Endothelial cell of umbilical vein (primary cell): Measurements from ENCODE around the gene GABRA6. TPM values are rescaled to one million over a fixed set of nuclear protein-coding genes. Genes with fewer than 3 reads are reported as not detected.
"Not testable (repeated sequence)": the region's sequence is repeated elsewhere in the genome, so short reads cannot be mapped to it uniquely, and the experiment has no call there.

Experiments used
- BruUV-seq: library from RNA; stranded (reverse); fragments of 400-500 nt; replicated peaks from 2 replicates; lab custom pipeline; 2021; lab: Mats Ljungman, UMichigan
- CTCF ChIA-PET: fragments of 300-600, 350-600 bp; sonication (Branson Sonifier 250); formaldehyde crosslinking; loops from one replicate; lab custom pipeline; 2021; ENCODE audit warnings: antibody characterized with exemption, inconsistent platforms; lab: Charles Lee
- POLR2A ChIA-PET: fragments of 300-600, 350-600 bp; sonication (Branson Sonifier 250); formaldehyde crosslinking; loops from one replicate; lab custom pipeline; 2021; ENCODE audit warnings: antibody characterized with exemption, inconsistent platforms; lab: Charles Lee
- DNase-seq: peaks from one replicate; pipeline ENCODE4 v3.0.0-alpha.2; 2011; ENCODE audit warnings: low read depth, low spot score
- FAIRE-seq: peaks from 2 replicates; lab custom pipeline; 2011; peaks lifted over from hg19 to GRCh38; lab: Jason Lieb, UNC
- H2AFZ ChIP-seq: 2 replicates; pipeline ENCODE4 v1.6.0; 2012; ENCODE audit warnings: low read depth, low read length, control low read depth, inconsistent platforms
- H3K27ac ChIP-seq: 2 replicates; pipeline ENCODE4 v1.5.1; 2011; ENCODE audit warnings: low read depth, mild to moderate bottlenecking, control low read depth, low read length, moderate library complexity; ENCODE audit not compliant: insufficient read depth
- H3K27me3 ChIP-seq, 2 experiments: 2 replicates each; pipeline versions ENCODE4 v1.6.0 to v1.6.1; 2011; ENCODE audit warnings: low read length in 2 of 2, mixed read lengths in 1 of 2; ENCODE audit not compliant: control insufficient read depth in 2 of 2, insufficient read depth in 2 of 2
- H3K36me3 ChIP-seq, 2 experiments: 2 replicates in 1 of 2; 3 replicates in 1 of 2; pipeline ENCODE4 v1.5.1; 2011; ENCODE audit warnings: low read length in 2 of 2, mild to moderate bottlenecking in 1 of 2, moderate library complexity in 1 of 2; ENCODE audit not compliant: control insufficient read depth in 2 of 2, insufficient read depth in 2 of 2; ENCODE audit errors: extremely low read depth in 1 of 2
- H3K4me1 ChIP-seq: 3 replicates; pipeline ENCODE4 v1.5.1; 2011; ENCODE audit warnings: mild to moderate bottlenecking, low read length; ENCODE audit not compliant: control insufficient read depth, insufficient read depth; ENCODE audit errors: extremely low read depth
- H3K4me2 ChIP-seq: 2 replicates; pipeline ENCODE4 v1.6.1; 2011; ENCODE audit warnings: low read length, control low read depth, mixed read lengths; ENCODE audit not compliant: insufficient read depth
- H3K4me3 ChIP-seq, 3 experiments: fragments of 200-600 bp in 1 of 3; sonication (generic), shearing (Covaris generic) in 1 of 3; replicated peaks in 1 of 3; 2 replicates each; pipeline ENCODE4 v1.5.1; 2011 to 2016; ENCODE audit warnings: control low read depth in 3 of 3, low read length in 3 of 3, mild to moderate bottlenecking in 2 of 3, inconsistent platforms in 1 of 3, low read depth in 1 of 3, moderate library complexity in 1 of 3; ENCODE audit not compliant: insufficient read depth in 1 of 3
- H3K79me2 ChIP-seq: 2 replicates; pipeline ENCODE4 v1.6.0; 2012; ENCODE audit warnings: low read length, inconsistent platforms; ENCODE audit not compliant: control insufficient read depth, insufficient read depth
- H3K9ac ChIP-seq: replicated peaks from 2 replicates; pipeline ENCODE3; 2011; ENCODE audit warnings: low read length, control low read depth; ENCODE audit not compliant: insufficient read depth; ENCODE audit errors: extremely low read depth
- H3K9me1 ChIP-seq: replicated peaks from 3 replicates; pipeline ENCODE4 v1.6.0; 2011; ENCODE audit warnings: mild to moderate bottlenecking, low read length; ENCODE audit not compliant: control insufficient read depth, insufficient read depth; ENCODE audit errors: extremely low read depth
- H3K9me3 ChIP-seq: replicated peaks from 2 replicates; pipeline ENCODE4 v1.5.1; 2012; ENCODE audit warnings: low read length, inconsistent platforms; ENCODE audit not compliant: control insufficient read depth, insufficient read depth
- H4K20me1 ChIP-seq: replicated peaks from 2 replicates; pipeline ENCODE3; 2011; ENCODE audit warnings: mild to moderate bottlenecking, low read length; ENCODE audit not compliant: control insufficient read depth, insufficient read depth; ENCODE audit errors: extremely low read depth
- CTCF ChIP-seq, 2 donors: IDR thresholded peaks; 1 replicate in 1 of 2; 2 replicates in 1 of 2; pipeline ENCODE4 v1.5.1; 2011; ENCODE audit warnings: low read length in 2 of 2, mild to moderate bottlenecking in 2 of 2, moderate library complexity in 2 of 2, control low read depth in 1 of 2, inconsistent platforms in 1 of 2, low read depth in 1 of 2; ENCODE audit not compliant: insufficient read depth in 1 of 2; ENCODE audit errors: extremely low read depth in 1 of 2
- EZH2 ChIP-seq: IDR thresholded peaks from 2 replicates; pipeline ENCODE4 v1.6.1; 2012; ENCODE audit warnings: borderline replicate concordance, low read depth, mild to moderate bottlenecking, moderate library complexity, low read length, inconsistent platforms; ENCODE audit not compliant: severe bottlenecking
- FOS ChIP-seq: IDR thresholded peaks from 2 replicates; pipeline ENCODE4 v1.6.1; 2011; ENCODE audit warnings: mild to moderate bottlenecking, low read length, moderate library complexity, borderline replicate concordance; ENCODE audit not compliant: insufficient read depth
- GATA2 ChIP-seq: IDR thresholded peaks from 2 replicates; pipeline ENCODE4 v1.7.0; 2011; ENCODE audit warnings: low read depth, mild to moderate bottlenecking, moderate library complexity, mixed read lengths, low read length; ENCODE audit not compliant: insufficient read length, insufficient read depth
- JUN ChIP-seq: IDR thresholded peaks from 2 replicates; pipeline ENCODE4 v1.6.1; 2011; ENCODE audit warnings: borderline replicate concordance, low read depth; ENCODE audit not compliant: insufficient read length, insufficient read depth
- MAX ChIP-seq: IDR thresholded peaks from 2 replicates; pipeline ENCODE4 v1.6.1; 2011; ENCODE audit not compliant: insufficient read depth, insufficient read length
- MYC ChIP-seq: IDR thresholded peaks from one replicate; pipeline ENCODE4 v1.6.1; 2011; ENCODE audit warnings: mild to moderate bottlenecking, low read depth, low read length
- POLR2A ChIP-seq: IDR thresholded peaks from 2 replicates; pipeline ENCODE4 v1.6.1; 2012; ENCODE audit warnings: low read depth, mild to moderate bottlenecking, control low read depth, low read length
- POLR2AphosphoS5 ChIP-seq: IDR thresholded peaks from 2 replicates; pipeline ENCODE4 v1.6.1; 2012; ENCODE audit warnings: low read depth, mild to moderate bottlenecking, control low read depth, low read length, moderate library complexity; ENCODE audit not compliant: insufficient read depth
- dilution Hi-C: fragments of 300-500 bp; cut with MboI; formaldehyde crosslinking; loops from one replicate; pipeline ENCODE4 v1.15.0; 2019; ENCODE audit warnings: low sequenced_read_pairs; ENCODE audit not compliant: extremely low pct_ligation_motif_present
- intact Hi-C: fragments of 100-400 bp; cut with micrococcal nuclease; formaldehyde crosslinking; loops from one replicate; pipeline ENCODE4 v1.10.0; 2022
- polyA plus RNA-seq, 4 experiments: library from polyadenylated mRNA; depleted of rRNA in 3 of 4; stranded (reverse) in 3 of 4; unstranded in 1 of 4; fragments of >200 nt; gene quantifications; 2 replicates each; pipeline versions ENCODE4 v1.2.1 to v1.2.3, GENCODE V29; 2011 to 2012; ENCODE audit warnings: missing spikeins in 1 of 4
- total RNA-seq: library from RNA; stranded (reverse); gene quantifications from 2 replicates; pipeline ENCODE4 v1.2.3, GENCODE V29; 2021

Gene GABRA6
- total and polyA plus RNA-seq, 2 donors (not counting 3 experiments of a cell fraction or from before 2014, with no cell fraction given) = not detected

- no TSS peak for BruUV-seq
Observed at GRCh38 chr5:161645264-161645663, 40.3 kb upstream of the GABRA6 start.

GRCh38 chr5:161651926-161652325 is 33.6 kb upstream of the GABRA6 start:
- H3K4me2 ChIP-seq, H3K79me2 ChIP-seq, H3K9me1 ChIP-seq, H3K27ac ChIP-seq, intact Hi-C loops, H3K9me3 ChIP-seq, H2AFZ ChIP-seq, FAIRE-seq, POLR2A ChIA-PET, CTCF ChIA-PET, BruUV-seq, H3K4me3 ChIP-seq, H3K36me3 ChIP-seq, H4K20me1 ChIP-seq, DNase-seq, H3K9ac ChIP-seq, H3K4me1 ChIP-seq, dilution Hi-C loops, H3K27me3 ChIP-seq: not testable (repeated sequence)

More at GRCh38 chr5:161645264-161645663, 40.3 kb upstream of the GABRA6 start:
- intact Hi-C loops (no loop called here), dilution Hi-C loops (no loop called here)
- Histone ChIP-seq H3K9me1 (no peaks in the 10 kb centered on the region), H3K79me2 (no peaks in the 10 kb centered on the region), H3K9me3 (peaks cover 2% of the 10 kb centered on the region), H3K4me3 (no peak overlapping the region), H3K4me2 (no peak overlapping the region), H2AFZ (no peak overlapping the region), H3K36me3 (no peaks in the 10 kb centered on the region), H3K27me3 (no peaks in the 10 kb centered on the region), H3K4me1 (no peaks in the 10 kb centered on the region), H4K20me1 (no peaks in the 10 kb centered on the region), H3K9ac (no peak overlapping the region), H3K27ac (no peak overlapping the region)
- no peak for TF ChIP-seq POLR2A
- TF ChIP-seq EZH2 = no peak
- TF ChIP-seq JUN = no peak
- no peak for TF ChIP-seq GATA2
- TF ChIP-seq POLR2AphosphoS5 = no peak
- TF ChIP-seq FOS = no peak
- no peak for TF ChIP-seq MAX
- no peak for TF ChIP-seq CTCF (IDR thresholded peaks at IDR 0.05; ENCODE audit: extremely low read depth in 1 of 2, insufficient read depth in 1 of 2, low read depth in 1 of 2, low read length in 2 of 2)
- TF ChIP-seq MYC = no peak
- FAIRE-seq = no peak
- ChIA-PET POLR2A (no interaction called here), CTCF (no interaction called here)
- no peak for DNase-seq
